Measurements from ENCODE around the gene ZNF248. TPM values are rescaled to one million over a fixed set of nuclear protein-coding genes. Genes with fewer than 3 reads are reported as not detected.

ZNF248 gene
- total and polyA plus RNA-seq, 2 donors (not counting 1 experiment from before 2014, with no cell fraction given): 8.6 to 19.5 TPM

DNA sequence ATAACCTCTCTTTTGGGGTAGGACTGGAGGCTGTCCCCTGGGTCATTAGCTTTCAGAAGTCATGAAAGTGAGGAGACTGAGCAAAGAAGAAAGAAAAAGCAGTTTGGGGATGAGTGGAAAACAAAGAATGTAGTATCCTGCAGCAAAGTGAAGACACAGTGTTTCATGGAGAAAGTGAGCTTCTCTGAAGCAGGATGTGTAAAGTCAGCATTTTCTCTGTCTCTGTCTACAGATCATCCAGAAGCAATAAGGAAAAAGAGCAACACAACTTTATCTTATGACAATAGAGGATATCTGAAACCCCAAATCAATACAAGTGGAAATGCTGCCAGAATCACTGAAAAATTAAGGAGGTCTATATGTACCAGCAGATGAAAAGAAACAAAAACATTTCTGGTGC lies 28.4 kb upstream of the ZNF248 start:
- Histone ChIP-seq H3K4me2 (replicated peaks; ENCODE audit: low read depth, low read length, poor library complexity, severe bottlenecking) (no peak overlapping the region), H3K27me3 (replicated peaks in 1 of 4; ENCODE audit: control extremely low read depth in 1 of 4, control insufficient read depth in 3 of 4, insufficient read depth in 4 of 4, low read length in 3 of 4) (no peaks in the 10 kb centered on the region), H3K9me3 (ENCODE audit: control extremely low read depth in 1 of 3, control insufficient read depth in 2 of 3, insufficient read depth in 1 of 3, low read length in 2 of 3) (peaks cover 0 to 11% (median 3%) of the 10 kb centered on the region in 3 donors), H3K36me3 (replicated peaks in 1 of 2; ENCODE audit: control extremely low read depth in 1 of 2, control insufficient read depth in 1 of 2, extremely low read depth in 1 of 2, insufficient read depth in 2 of 2, low read length in 1 of 2) (no peaks in the 10 kb centered on the region), H3K4me1 (ENCODE audit: control insufficient read depth in 2 of 2, insufficient read depth in 2 of 2, low read length in 2 of 2) (no peaks in the 10 kb centered on the region), H3K79me2 (ENCODE audit: control insufficient read depth, insufficient read depth, low read length) (no peaks in the 10 kb centered on the region), H2AFZ (ENCODE audit: insufficient read depth, low read depth, low read length, poor library complexity, severe bottlenecking) (no peak overlapping the region), H4K20me1 (ENCODE audit: control insufficient read depth, insufficient read depth, low read length, poor library complexity, severe bottlenecking) (no peaks in the 10 kb centered on the region), H3K27ac (ENCODE audit: low read length in 2 of 2) (no peak overlapping the region), H3K4me3 (ENCODE audit: control extremely low read depth in 1 of 5, extremely low read depth in 1 of 5, insufficient read depth in 1 of 5, low read depth in 2 of 5, low read length in 4 of 5) (no peak overlapping the region), H3K9ac (ENCODE audit: low read length) (no peak overlapping the region)
- Mint-ChIP-seq H3K9me3 (ENCODE audit: insufficient read depth) (peaks cover 8% of the 10 kb centered on the region), H3K4me3 (no peak overlapping the region), H3K27me3 (no peaks in the 10 kb centered on the region), H3K4me1 (no peaks in the 10 kb centered on the region), H3K27ac (no peak overlapping the region)
- no peak for DNase-seq
- ATAC-seq (ENCODE audit: low read depth): no peak
- intact Hi-C loops (cut with micrococcal nuclease): no loop called here
- ChIA-PET POLR2A (no interaction called here), CTCF (no interaction called here)
- TF ChIP-seq EZH2 (IDR thresholded peaks at IDR 0.05; ENCODE audit: borderline replicate concordance, insufficient read depth, low read depth, low read length, poor library complexity, severe bottlenecking): no peak
- TF ChIP-seq, protein P1, sequence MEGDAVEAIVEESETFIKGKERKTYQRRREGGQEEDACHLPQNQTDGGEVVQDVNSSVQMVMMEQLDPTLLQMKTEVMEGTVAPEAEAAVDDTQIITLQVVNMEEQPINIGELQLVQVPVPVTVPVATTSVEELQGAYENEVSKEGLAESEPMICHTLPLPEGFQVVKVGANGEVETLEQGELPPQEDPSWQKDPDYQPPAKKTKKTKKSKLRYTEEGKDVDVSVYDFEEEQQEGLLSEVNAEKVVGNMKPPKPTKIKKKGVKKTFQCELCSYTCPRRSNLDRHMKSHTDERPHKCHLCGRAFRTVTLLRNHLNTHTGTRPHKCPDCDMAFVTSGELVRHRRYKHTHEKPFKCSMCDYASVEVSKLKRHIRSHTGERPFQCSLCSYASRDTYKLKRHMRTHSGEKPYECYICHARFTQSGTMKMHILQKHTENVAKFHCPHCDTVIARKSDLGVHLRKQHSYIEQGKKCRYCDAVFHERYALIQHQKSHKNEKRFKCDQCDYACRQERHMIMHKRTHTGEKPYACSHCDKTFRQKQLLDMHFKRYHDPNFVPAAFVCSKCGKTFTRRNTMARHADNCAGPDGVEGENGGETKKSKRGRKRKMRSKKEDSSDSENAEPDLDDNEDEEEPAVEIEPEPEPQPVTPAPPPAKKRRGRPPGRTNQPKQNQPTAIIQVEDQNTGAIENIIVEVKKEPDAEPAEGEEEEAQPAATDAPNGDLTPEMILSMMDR (IDR thresholded peaks at IDR 0.05): no peak

- Histone ChIP-seq H3K4me2 (replicated peaks; ENCODE audit: low read depth, low read length, poor library complexity, severe bottlenecking) (no peak overlapping the region), H3K27ac (ENCODE audit: low read length in 2 of 2) (no peak overlapping the region), H2AFZ (ENCODE audit: insufficient read depth, low read depth, low read length, poor library complexity, severe bottlenecking) (no peak overlapping the region), H3K36me3 (replicated peaks in 1 of 2; ENCODE audit: control extremely low read depth in 1 of 2, control insufficient read depth in 1 of 2, extremely low read depth in 1 of 2, insufficient read depth in 2 of 2, low read length in 1 of 2) (no peaks in the 10 kb centered on the region), H4K20me1 (ENCODE audit: control insufficient read depth, insufficient read depth, low read length, poor library complexity, severe bottlenecking) (no peaks in the 10 kb centered on the region), H3K27me3 (replicated peaks in 1 of 4; ENCODE audit: control extremely low read depth in 1 of 4, control insufficient read depth in 3 of 4, insufficient read depth in 4 of 4, low read length in 3 of 4) (no peaks in the 10 kb centered on the region), H3K4me1 (ENCODE audit: control insufficient read depth in 2 of 2, insufficient read depth in 2 of 2, low read length in 2 of 2) (no peaks in the 10 kb centered on the region), H3K9ac (ENCODE audit: low read length) (no peak overlapping the region), H3K79me2 (ENCODE audit: control insufficient read depth, insufficient read depth, low read length) (no peaks in the 10 kb centered on the region), H3K4me3 (ENCODE audit: control extremely low read depth in 1 of 5, extremely low read depth in 1 of 5, insufficient read depth in 1 of 5, low read depth in 2 of 5, low read length in 4 of 5) (no peak overlapping the region), H3K9me3 (ENCODE audit: control extremely low read depth in 1 of 3, control insufficient read depth in 2 of 3, insufficient read depth in 1 of 3, low read length in 2 of 3) (no peaks in the 10 kb centered on the region)
- intact Hi-C loops (cut with micrococcal nuclease): no loop called here
- 100% methylated on average over 1 of the region's 4 CpGs for WGBS (ENCODE audit: insufficient coverage)
- ChIA-PET CTCF (no interaction called here), POLR2A (no interaction called here)
- TF ChIP-seq EZH2 (IDR thresholded peaks at IDR 0.05; ENCODE audit: borderline replicate concordance, insufficient read depth, low read depth, low read length, poor library complexity, severe bottlenecking): no peak
- TF ChIP-seq, protein P1 (IDR thresholded peaks at IDR 0.05): no peak
- no peaks in the 10 kb centered on the region for H3K4me1 Mint-ChIP-seq
- DNase-seq (no peak), ATAC-seq (ENCODE audit: low read depth) (no peak)
- H3K27me3 Mint-ChIP-seq: no peaks in the 10 kb centered on the region
- H3K4me3 Mint-ChIP-seq: no peak overlapping the region
- H3K9me3 Mint-ChIP-seq (ENCODE audit: insufficient read depth): no peaks in the 10 kb centered on the region
- no peak overlapping the region for H3K27ac Mint-ChIP-seq
Observed at GRCh38 chr10:37872955-37873354, 15.5 kb upstream of the ZNF248 start.

All from B cell (primary cell).